ENCODE measurements around the gene ASTE1.
"Not testable (repeated sequence)": the region's sequence is repeated elsewhere in the genome, so short reads cannot be mapped to it uniquely, and the experiment has no call there.

Gene ASTE1

GRCh38 chr3:131008326-131008725 is 18.3 kb downstream of the ASTE1 start:
- no peak for DNase-seq

GRCh38 chr3:131007782-131008181 is 18.8 kb downstream of the ASTE1 start:
- DNase-seq: no peak

GRCh38 chr3:131007256-131007655 is 19.4 kb downstream of the ASTE1 start:
- no peak for DNase-seq

- DNase-seq: no peak
These were observed 22.0 kb downstream of the ASTE1 start for GRCh38 chr3:131004603-131005002.

GRCh38 chr3:131001071-131001470 is 25.6 kb downstream of the ASTE1 start:
- no peak for DNase-seq

GRCh38 chr3:130997289-130997688 is 29.3 kb downstream of the ASTE1 start:
- DNase-seq: no peak

- no peak for DNase-seq
These were observed 34.3 kb downstream of the ASTE1 start for GRCh38 chr3:130992344-130992743.

GRCh38 chr3:130991126-130991525 is 35.5 kb downstream of the ASTE1 start:
- no peak for DNase-seq

- DNase-seq: no peak
These were observed 36.3 kb downstream of the ASTE1 start for GRCh38 chr3:130990282-130990681.

- no peak for DNase-seq
These were observed 45.2 kb downstream of the ASTE1 start for GRCh38 chr3:130981469-130981868.

- no peak for DNase-seq
These were observed 47.5 kb downstream of the ASTE1 start for GRCh38 chr3:130979117-130979516.

GRCh38 chr3:130976706-130977105 is 49.9 kb downstream of the ASTE1 start:
- no peak for DNase-seq

- no peak for DNase-seq
These were observed 51.4 kb downstream of the ASTE1 start for GRCh38 chr3:130975251-130975650.

- DNase-seq: no peak
These were observed 52.4 kb downstream of the ASTE1 start for GRCh38 chr3:130974201-130974600.

- no peak for DNase-seq
These were observed 53.2 kb downstream of the ASTE1 start for GRCh38 chr3:130973406-130973805.

- DNase-seq: not testable (repeated sequence)
These were observed 54.0 kb downstream of the ASTE1 start for GRCh38 chr3:130972592-130972991.

GRCh38 chr3:130971208-130971607 is 55.4 kb downstream of the ASTE1 start:
- no peak for DNase-seq

GRCh38 chr3:130969621-130970020 is 57.0 kb downstream of the ASTE1 start:
- DNase-seq: no peak

- no peak for DNase-seq
These were observed 58.4 kb downstream of the ASTE1 start for GRCh38 chr3:130968221-130968620.

GRCh38 chr3:130967281-130967680 is 59.3 kb downstream of the ASTE1 start:
- no peak for DNase-seq

- no peak for DNase-seq
These were observed 62.7 kb downstream of the ASTE1 start for GRCh38 chr3:130963878-130964277.
